ENCODE data around the gene SMOC2. TPM values are rescaled to one million over a fixed set of nuclear protein-coding genes. Genes with fewer than 3 reads are reported as not detected.

Gene SMOC2
- total and polyA plus RNA-seq, 2 donors from 2014 or later, result 6.5 to 13.1 TPM

DNA sequence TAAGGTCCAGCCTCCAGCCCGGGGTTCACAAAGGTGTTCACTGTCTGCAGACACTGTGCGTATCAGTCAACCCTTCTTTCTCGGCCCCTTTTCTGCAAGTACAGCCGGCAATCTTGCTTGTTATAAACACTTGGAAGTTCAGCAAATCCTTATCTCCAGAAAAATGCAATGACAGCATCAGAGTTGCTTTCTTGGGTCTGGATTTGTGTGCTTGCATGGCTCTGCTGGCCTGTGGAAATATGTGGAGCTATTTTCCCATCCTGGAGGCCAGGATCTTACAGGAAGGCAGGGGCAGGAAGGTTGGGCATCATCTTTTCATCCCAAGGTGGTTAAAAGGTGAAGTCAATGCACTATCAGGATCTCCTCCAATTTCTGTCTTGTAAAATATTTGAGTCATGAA is 100.3 kb downstream of the SMOC2 start:
- TF ChIP-seq, protein P1, sequence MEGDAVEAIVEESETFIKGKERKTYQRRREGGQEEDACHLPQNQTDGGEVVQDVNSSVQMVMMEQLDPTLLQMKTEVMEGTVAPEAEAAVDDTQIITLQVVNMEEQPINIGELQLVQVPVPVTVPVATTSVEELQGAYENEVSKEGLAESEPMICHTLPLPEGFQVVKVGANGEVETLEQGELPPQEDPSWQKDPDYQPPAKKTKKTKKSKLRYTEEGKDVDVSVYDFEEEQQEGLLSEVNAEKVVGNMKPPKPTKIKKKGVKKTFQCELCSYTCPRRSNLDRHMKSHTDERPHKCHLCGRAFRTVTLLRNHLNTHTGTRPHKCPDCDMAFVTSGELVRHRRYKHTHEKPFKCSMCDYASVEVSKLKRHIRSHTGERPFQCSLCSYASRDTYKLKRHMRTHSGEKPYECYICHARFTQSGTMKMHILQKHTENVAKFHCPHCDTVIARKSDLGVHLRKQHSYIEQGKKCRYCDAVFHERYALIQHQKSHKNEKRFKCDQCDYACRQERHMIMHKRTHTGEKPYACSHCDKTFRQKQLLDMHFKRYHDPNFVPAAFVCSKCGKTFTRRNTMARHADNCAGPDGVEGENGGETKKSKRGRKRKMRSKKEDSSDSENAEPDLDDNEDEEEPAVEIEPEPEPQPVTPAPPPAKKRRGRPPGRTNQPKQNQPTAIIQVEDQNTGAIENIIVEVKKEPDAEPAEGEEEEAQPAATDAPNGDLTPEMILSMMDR (IDR thresholded peaks at IDR 0.05; ENCODE audit: borderline replicate concordance, extremely low read depth, insufficient read depth), result no peak
- H3K27ac ChIP-seq (ENCODE audit: low read depth in 2 of 2, low read length in 2 of 2), result no peak overlapping the region
- FAIRE-seq, result no peak
- no peaks in the 10 kb centered on the region for H3K36me3 ChIP-seq (ENCODE audit: control insufficient read depth in 2 of 3, insufficient read depth in 3 of 3, low read length in 3 of 3)
- H3K4me1 ChIP-seq (ENCODE audit: control insufficient read depth in 2 of 3, insufficient read depth in 2 of 3, low read depth in 1 of 3, low read length in 3 of 3), result peaks cover 0 to 2% (median 0%) of the 10 kb centered on the region in 3 donors
- no peak for DNase-seq
- intact Hi-C loops (cut with DNase I), result no loop called here
- H3K9ac ChIP-seq (ENCODE audit: low read length in 3 of 3), result no peak overlapping the region
- no peak overlapping the region for H3K4me3 ChIP-seq (ENCODE audit: low read length in 3 of 3)
- H3K9me3 ChIP-seq (ENCODE audit: control insufficient read depth in 2 of 3, insufficient read depth in 1 of 3, low read length in 3 of 3), result no peaks in the 10 kb centered on the region
- H3K27me3 ChIP-seq (ENCODE audit: control insufficient read depth, insufficient read depth, low read length), result no peaks in the 10 kb centered on the region

DNA sequence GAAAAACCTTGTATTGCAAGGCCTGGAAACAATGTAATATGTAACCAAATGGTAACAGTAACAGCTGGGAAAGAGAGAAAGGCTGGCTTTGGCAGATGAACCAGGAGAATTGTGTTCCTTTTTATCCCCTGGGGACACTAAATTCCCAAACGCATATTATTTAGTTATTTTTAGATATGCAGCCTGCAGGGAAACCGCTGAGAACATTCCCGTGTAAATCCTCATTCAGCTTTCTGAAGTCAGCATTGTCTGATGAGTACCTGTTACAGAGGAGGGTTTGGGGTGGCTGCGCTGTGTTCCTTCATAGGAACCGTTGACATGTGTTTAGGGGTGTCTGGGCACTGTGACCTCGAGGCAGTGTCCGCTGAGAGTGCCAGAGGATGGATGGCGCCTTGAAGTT is 101.3 kb downstream of the SMOC2 start:
- no peak for FAIRE-seq
- Histone ChIP-seq H3K4me3 (ENCODE audit: low read length in 3 of 3) (no peak overlapping the region), H3K9me3 (ENCODE audit: control insufficient read depth in 2 of 3, insufficient read depth in 1 of 3, low read length in 3 of 3) (no peaks in the 10 kb centered on the region), H3K27me3 (ENCODE audit: control insufficient read depth, insufficient read depth, low read length) (no peaks in the 10 kb centered on the region), H3K36me3 (ENCODE audit: control insufficient read depth in 2 of 3, insufficient read depth in 3 of 3, low read length in 3 of 3) (no peaks in the 10 kb centered on the region), H3K9ac (ENCODE audit: low read length in 3 of 3) (no peak overlapping the region), H3K4me1 (ENCODE audit: control insufficient read depth in 2 of 3, insufficient read depth in 2 of 3, low read depth in 1 of 3, low read length in 3 of 3) (no peaks in the 10 kb centered on the region), H3K27ac (ENCODE audit: low read depth in 2 of 2, low read length in 2 of 2) (peak overlapping the region in 1 of 2 donors; percentile 63)
- DNase-seq, result no peak
- intact Hi-C loops (cut with DNase I), result no loop called here
- TF ChIP-seq, protein P1 (IDR thresholded peaks at IDR 0.05; ENCODE audit: borderline replicate concordance, extremely low read depth, insufficient read depth), result no peak

DNA sequence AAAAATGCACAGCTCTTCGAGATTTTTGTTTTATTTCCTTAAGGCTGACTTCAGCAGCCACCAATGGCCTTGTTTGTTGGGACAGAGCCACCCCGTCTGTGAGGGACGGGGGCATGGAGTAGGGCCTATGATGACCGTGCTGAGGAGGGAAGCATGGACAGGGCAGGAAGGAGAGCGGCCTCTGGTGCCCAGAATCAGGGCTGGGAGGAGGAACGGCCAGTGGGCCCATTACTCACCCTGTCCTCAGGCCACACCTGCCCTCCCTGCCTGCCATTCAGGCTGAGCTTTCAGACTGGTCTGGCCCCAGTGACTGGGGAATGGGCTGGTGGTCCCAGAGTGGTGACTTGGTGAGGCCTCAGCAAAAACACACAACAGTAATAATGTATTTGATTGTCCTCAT is 104.4 kb downstream of the SMOC2 start:
- no peak overlapping the region for H3K4me3 ChIP-seq (ENCODE audit: low read length in 3 of 3)
- DNase-seq (no peak), FAIRE-seq (no peak)
- peak overlapping the region in 1 of 2 donors; percentile 11 for H3K27ac ChIP-seq (ENCODE audit: low read depth in 2 of 2, low read length in 2 of 2)
- H3K27me3 ChIP-seq (ENCODE audit: control insufficient read depth, insufficient read depth, low read length), result no peaks in the 10 kb centered on the region
- no peaks in the 10 kb centered on the region for H3K9me3 ChIP-seq (ENCODE audit: control insufficient read depth in 2 of 3, insufficient read depth in 1 of 3, low read length in 3 of 3)
- TF ChIP-seq, protein P1 (IDR thresholded peaks at IDR 0.05; ENCODE audit: borderline replicate concordance, extremely low read depth, insufficient read depth), result no peak
- H3K36me3 ChIP-seq (ENCODE audit: control insufficient read depth in 2 of 3, insufficient read depth in 3 of 3, low read length in 3 of 3), result no peaks in the 10 kb centered on the region
- intact Hi-C loops (cut with DNase I), result no loop called here
- H3K9ac ChIP-seq (ENCODE audit: low read length in 3 of 3), result no peak overlapping the region
- no peaks in the 10 kb centered on the region for H3K4me1 ChIP-seq (ENCODE audit: control insufficient read depth in 2 of 3, insufficient read depth in 2 of 3, low read depth in 1 of 3, low read length in 3 of 3)

DNA sequence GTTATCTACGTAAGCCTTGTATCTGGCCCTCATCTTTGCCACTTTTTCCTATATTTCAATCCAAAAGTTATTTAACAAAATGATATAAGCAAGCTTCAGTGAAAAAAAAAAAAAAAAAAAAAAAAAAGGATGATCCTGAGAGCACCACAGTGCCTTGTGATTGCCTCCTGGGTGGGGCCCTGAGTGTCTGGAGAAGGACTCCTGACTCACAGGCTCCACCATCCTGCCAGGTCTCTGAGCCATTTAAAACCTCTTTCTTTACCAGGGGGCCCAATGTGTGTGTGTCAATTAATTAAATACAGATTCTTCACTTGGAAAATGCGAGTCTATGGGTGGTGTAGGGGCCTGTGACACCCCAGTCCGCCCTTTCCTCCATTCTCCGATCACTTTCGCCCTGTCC is 105.2 kb downstream of the SMOC2 start:
- FAIRE-seq, result no peak
- Histone ChIP-seq H3K4me1 (ENCODE audit: control insufficient read depth in 2 of 3, insufficient read depth in 2 of 3, low read depth in 1 of 3, low read length in 3 of 3) (no peaks in the 10 kb centered on the region), H3K4me3 (ENCODE audit: low read length in 3 of 3) (no peak overlapping the region), H3K36me3 (ENCODE audit: control insufficient read depth in 2 of 3, insufficient read depth in 3 of 3, low read length in 3 of 3) (no peaks in the 10 kb centered on the region), H3K9ac (ENCODE audit: low read length in 3 of 3) (no peak overlapping the region), H3K9me3 (ENCODE audit: control insufficient read depth in 2 of 3, insufficient read depth in 1 of 3, low read length in 3 of 3) (no peaks in the 10 kb centered on the region), H3K27me3 (ENCODE audit: control insufficient read depth, insufficient read depth, low read length) (no peaks in the 10 kb centered on the region), H3K27ac (ENCODE audit: low read depth in 2 of 2, low read length in 2 of 2) (no peak overlapping the region)
- intact Hi-C loops (cut with DNase I), result no loop called here
- no peak for DNase-seq
- TF ChIP-seq, protein P1 (IDR thresholded peaks at IDR 0.05; ENCODE audit: borderline replicate concordance, extremely low read depth, insufficient read depth), result no peak
